GM18499 (cell line): ENCODE data around the gene CPNE7.

Source experiments
- ATAC-seq: cut with Tn5 transposase; IDR thresholded peaks from one replicate; pipeline ENCODE4 v1.9.1; 2021; ENCODE audit warnings: moderate number of reproducible peaks; ENCODE audit not compliant: insufficient read depth, unreplicated experiment

The CPNE7 gene

DNA sequence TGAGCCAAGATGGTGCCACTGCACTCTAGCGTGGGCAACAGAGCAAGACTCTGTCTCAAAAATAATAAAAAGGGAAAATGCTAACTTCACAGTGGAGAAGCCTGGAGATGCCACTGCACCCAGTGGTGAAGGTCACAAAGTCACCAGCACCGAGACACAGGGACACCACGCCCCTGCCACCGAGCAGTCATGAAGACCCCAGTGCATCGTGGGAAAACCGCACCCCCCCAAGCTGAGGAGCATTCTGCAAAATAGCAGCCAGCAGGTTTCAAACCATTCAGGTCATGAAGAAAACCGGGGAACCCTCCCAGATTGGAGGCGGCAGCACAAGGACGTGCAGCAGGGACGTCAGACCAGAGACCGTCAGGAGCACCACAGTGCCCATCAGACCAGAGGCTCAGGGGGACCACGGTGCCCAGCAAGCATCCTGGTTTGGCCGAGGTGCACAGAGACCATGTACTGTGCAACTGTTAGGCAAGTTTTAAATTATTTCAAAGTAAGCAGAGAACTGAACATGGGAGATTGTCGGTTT lies 68.3 kb downstream of the CPNE7 start:
- ATAC-seq, result no peak

- ATAC-seq, result no peak
Observed at GRCh38 chr16:89645122-89645521, 69.6 kb downstream of the CPNE7 start.

GRCh38 chr16:89646270-89646669 lies 70.7 kb downstream of the CPNE7 start:
- ATAC-seq, result no peak
